Nephron (organoid): ENCODE data around the gene SELP.

Experiments
- H3K27ac Mint-ChIP-seq, 3 experiments: 2 replicates each; pipeline ENCODE4 v1.8.0; 2020; ENCODE audit warnings: mixed read lengths in 3 of 3, mild to moderate bottlenecking in 2 of 3, moderate library complexity in 1 of 3
- H3K27me3 Mint-ChIP-seq: 2 replicates; pipeline ENCODE4 v1.8.0; 2021; ENCODE audit warnings: low read depth, mild to moderate bottlenecking, moderate library complexity, mixed read lengths
- H3K36me3 Mint-ChIP-seq: 2 replicates; pipeline ENCODE4 v1.8.0; 2020; ENCODE audit warnings: low read depth, mixed read lengths
- H3K4me1 Mint-ChIP-seq: 2 replicates; pipeline ENCODE4 v1.8.0; 2020; ENCODE audit warnings: mixed read lengths
- H3K4me3 Mint-ChIP-seq, 3 experiments: 2 replicates each; pipeline ENCODE4 v1.8.0; 2020; ENCODE audit warnings: mild to moderate bottlenecking in 3 of 3, mixed read lengths in 3 of 3, moderate library complexity in 2 of 3
- H3K9me3 Mint-ChIP-seq: 2 replicates; pipeline ENCODE4 v1.8.0; 2020; ENCODE audit warnings: mixed read lengths
- CTCF ChIP-seq, 3 experiments: fragments of 200-600 bp; sonication (generic); IDR thresholded peaks; one replicate each; pipeline ENCODE4 v1.5.0; 2021; ENCODE audit warnings: antibody characterized with exemption in 3 of 3; ENCODE audit not compliant: unreplicated experiment in 3 of 3

Gene SELP

GRCh38 chr1:169590932-169591331, 39.0 kb downstream of the SELP start:
- Mint-ChIP-seq H3K9me3 (no peaks in the 10 kb centered on the region), H3K36me3 (no peaks in the 10 kb centered on the region), H3K4me1 (no peaks in the 10 kb centered on the region), H3K27me3 (peaks cover 44% of the 10 kb centered on the region), H3K4me3 (no peak overlapping the region), H3K27ac (no peak overlapping the region)
- TF ChIP-seq CTCF (IDR thresholded peaks at IDR 0.05; ENCODE audit: unreplicated experiment in 3 of 3), result no peak

- no peak overlapping the region for H3K27ac Mint-ChIP-seq
- H3K9me3 Mint-ChIP-seq, result no peaks in the 10 kb centered on the region
- peaks cover 49% of the 10 kb centered on the region for H3K27me3 Mint-ChIP-seq
- no peak for TF ChIP-seq CTCF (IDR thresholded peaks at IDR 0.05; ENCODE audit: unreplicated experiment in 3 of 3)
- no peaks in the 10 kb centered on the region for H3K36me3 Mint-ChIP-seq
- no peaks in the 10 kb centered on the region for H3K4me1 Mint-ChIP-seq
- H3K4me3 Mint-ChIP-seq, result no peak overlapping the region
Measured at GRCh38 chr1:169588785-169589485, 41.0 kb downstream of the SELP start.

DNA sequence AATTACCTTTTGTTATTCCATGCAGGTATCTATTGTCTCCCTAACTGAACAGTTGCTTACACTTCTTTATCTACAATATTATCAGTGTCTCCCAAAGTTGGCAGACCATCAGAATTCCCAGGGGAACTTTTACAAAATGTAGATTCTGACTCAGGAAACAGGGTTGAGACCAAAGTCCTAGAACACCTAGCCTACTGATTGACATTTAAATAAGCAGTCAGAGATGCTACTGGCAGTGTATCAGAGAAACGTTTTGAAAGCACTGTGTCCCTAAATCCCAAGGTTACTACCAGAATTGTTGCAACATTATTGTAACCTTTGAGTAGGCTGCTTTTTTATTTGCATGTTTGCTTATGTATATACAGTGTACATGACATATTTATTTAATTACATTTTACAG, 41.8 kb downstream of the SELP start:
- no peaks in the 10 kb centered on the region for H3K36me3 Mint-ChIP-seq
- H3K4me3 Mint-ChIP-seq, result no peak overlapping the region
- H3K4me1 Mint-ChIP-seq, result no peaks in the 10 kb centered on the region
- H3K27ac Mint-ChIP-seq, result no peak overlapping the region
- peaks cover 55% of the 10 kb centered on the region for H3K27me3 Mint-ChIP-seq
- no peak for TF ChIP-seq CTCF (IDR thresholded peaks at IDR 0.05; ENCODE audit: unreplicated experiment in 3 of 3)
- no peaks in the 10 kb centered on the region for H3K9me3 Mint-ChIP-seq

GRCh38 chr1:169586395-169587255, 43.3 kb downstream of the SELP start, which contains the start of gene F5:
Gene F5 (minus strand): TSS chr1:169586481. CDS start chr1:169586386, 95 bp downstream.
- no peaks in the 10 kb centered on the region for H3K9me3 Mint-ChIP-seq

GRCh38 chr1:169586067-169586394, 43.9 kb downstream of the SELP start:
- Mint-ChIP-seq H3K4me3 (no peak overlapping the region), H3K27ac (no peak overlapping the region), H3K4me1 (no peaks in the 10 kb centered on the region), H3K9me3 (no peaks in the 10 kb centered on the region), H3K36me3 (no peaks in the 10 kb centered on the region), H3K27me3 (peaks cover 60% of the 10 kb centered on the region)
- no peak for TF ChIP-seq CTCF (IDR thresholded peaks at IDR 0.05; ENCODE audit: unreplicated experiment in 3 of 3)

More at GRCh38 chr1:169586395-169587255, 43.3 kb downstream of the SELP start, which contains the start of gene F5:
- peak; percentile 40 to 48 (median 45) for TF ChIP-seq CTCF (IDR thresholded peaks at IDR 0.05; ENCODE audit: unreplicated experiment in 3 of 3)
- H3K4me3 Mint-ChIP-seq, result no peak within 1 kb of the TSS
- no peaks in the 10 kb centered on the region for H3K36me3 Mint-ChIP-seq
- no peaks in the 10 kb centered on the region for H3K4me1 Mint-ChIP-seq
- H3K27ac Mint-ChIP-seq, result no peak within 1 kb of the TSS
- H3K27me3 Mint-ChIP-seq, result peaks cover 60% of the 10 kb centered on the region
